Ovary (tissue), 3 donors: Measurements from ENCODE around the gene SGSH.

Source experiments
- EP300 ChIP-seq: sonication (generic); formaldehyde crosslinking; IDR thresholded peaks from one replicate; pipeline ENCODE4 v1.6.1; 2017; ENCODE audit warnings: antibody characterized with exemption
- POLR2A ChIP-seq: fragments of 450-650 bp; IDR thresholded peaks from one replicate; pipeline ENCODE4 v1.6.1; 2017; ENCODE audit warnings: antibody characterized with exemption, mild to moderate bottlenecking, moderate library complexity
- TF ChIP-seq, protein P1 (sequence below), 3 donors: fragments of 450-650 bp in 2 of 3; fragments of 200-600 bp in 1 of 3; IDR thresholded peaks; one replicate each; pipeline versions ENCODE4 v1.5.1 to v1.8.0; 2016 to 2022; ENCODE audit warnings: antibody characterized with exemption in 3 of 3, mild to moderate bottlenecking in 1 of 3
- donor health status: DM: no; HTN: no; CAD: no.

DNA sequence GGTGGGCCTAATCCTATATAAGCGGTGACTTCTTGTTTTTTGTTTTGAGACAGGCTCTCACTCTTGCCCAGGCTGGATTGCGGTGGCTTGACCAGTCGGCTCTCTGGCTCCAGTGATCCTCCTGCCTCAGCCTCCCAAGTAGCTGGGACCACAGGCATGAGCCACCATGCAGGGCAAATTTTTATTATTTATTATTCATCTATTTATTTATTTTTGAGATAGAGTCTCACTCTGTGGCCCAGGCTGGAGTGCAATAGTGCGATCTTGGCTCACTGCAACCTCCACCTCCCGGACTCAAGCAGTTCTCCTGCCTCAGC lies 35.9 kb upstream of the SGSH start:
- TF ChIP-seq, protein P1, sequence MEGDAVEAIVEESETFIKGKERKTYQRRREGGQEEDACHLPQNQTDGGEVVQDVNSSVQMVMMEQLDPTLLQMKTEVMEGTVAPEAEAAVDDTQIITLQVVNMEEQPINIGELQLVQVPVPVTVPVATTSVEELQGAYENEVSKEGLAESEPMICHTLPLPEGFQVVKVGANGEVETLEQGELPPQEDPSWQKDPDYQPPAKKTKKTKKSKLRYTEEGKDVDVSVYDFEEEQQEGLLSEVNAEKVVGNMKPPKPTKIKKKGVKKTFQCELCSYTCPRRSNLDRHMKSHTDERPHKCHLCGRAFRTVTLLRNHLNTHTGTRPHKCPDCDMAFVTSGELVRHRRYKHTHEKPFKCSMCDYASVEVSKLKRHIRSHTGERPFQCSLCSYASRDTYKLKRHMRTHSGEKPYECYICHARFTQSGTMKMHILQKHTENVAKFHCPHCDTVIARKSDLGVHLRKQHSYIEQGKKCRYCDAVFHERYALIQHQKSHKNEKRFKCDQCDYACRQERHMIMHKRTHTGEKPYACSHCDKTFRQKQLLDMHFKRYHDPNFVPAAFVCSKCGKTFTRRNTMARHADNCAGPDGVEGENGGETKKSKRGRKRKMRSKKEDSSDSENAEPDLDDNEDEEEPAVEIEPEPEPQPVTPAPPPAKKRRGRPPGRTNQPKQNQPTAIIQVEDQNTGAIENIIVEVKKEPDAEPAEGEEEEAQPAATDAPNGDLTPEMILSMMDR (IDR thresholded peaks at IDR 0.05): no peak
- TF ChIP-seq EP300 (no peak), POLR2A (no peak)
